ENCODE data around the gene LRMDA. TPM values are rescaled to one million over a fixed set of nuclear protein-coding genes. Genes with fewer than 3 reads are reported as not detected.

LRMDA gene
- total RNA-seq, 1 donor from 2014 or later: 5.2 TPM

- no peaks in the 10 kb centered on the region for H3K36me3 Mint-ChIP-seq
Measured at GRCh38 chr10:76192151-76192550, 760.7 kb downstream of the LRMDA start.

GRCh38 chr10:76192694-76193320, 761.4 kb downstream of the LRMDA start:
- no peak overlapping the region for H3K4me3 ChIP-seq
- H3K27me3 ChIP-seq: no peaks in the 10 kb centered on the region
- H3K27ac ChIP-seq: no peak overlapping the region
- peaks cover 2% of the 10 kb centered on the region for H3K9me3 Mint-ChIP-seq
- TF ChIP-seq EZH2phosphoT487 (IDR thresholded peaks at IDR 0.05): no peak
- no peak for TF ChIP-seq EZH2 (IDR thresholded peaks at IDR 0.05)
- no peak for TF ChIP-seq CTCF (IDR thresholded peaks at IDR 0.05)
- H3K4me1 ChIP-seq: peaks cover 16% of the 10 kb centered on the region
- peaks cover 42% of the 10 kb centered on the region for H3K4me1 Mint-ChIP-seq
- no peak overlapping the region for H2AFZ ChIP-seq (replicated peaks)
- H3K36me3 ChIP-seq: no peaks in the 10 kb centered on the region
- H3K36me3 Mint-ChIP-seq: no peaks in the 10 kb centered on the region
- H3K27ac Mint-ChIP-seq: no peak overlapping the region
- no peaks in the 10 kb centered on the region for H3K27me3 Mint-ChIP-seq (ENCODE audit: insufficient read depth, low read depth)
- no peak for DNase-seq (ENCODE audit: low spot score)
- no peaks in the 10 kb centered on the region for H3F3A ChIP-seq (ENCODE audit: low read depth)
- no peaks in the 10 kb centered on the region for H3K79me2 ChIP-seq (ENCODE audit: low read depth)
- H3K4me2 ChIP-seq: no peak overlapping the region
- H3K9ac ChIP-seq: no peak overlapping the region
- H3K4me3 Mint-ChIP-seq: no peak overlapping the region
- no peaks in the 10 kb centered on the region for H4K20me1 ChIP-seq (ENCODE audit: low read depth)
- H3K9me3 ChIP-seq (ENCODE audit: low read depth): no peaks in the 10 kb centered on the region

More at GRCh38 chr10:76192151-76192550, 760.7 kb downstream of the LRMDA start:
- H3K9me3 ChIP-seq (ENCODE audit: low read depth): no peaks in the 10 kb centered on the region
- H3K4me2 ChIP-seq: no peak overlapping the region
- Mint-ChIP-seq H3K27me3 (ENCODE audit: insufficient read depth, low read depth) (peaks cover 2% of the 10 kb centered on the region), H3K4me3 (no peak overlapping the region), H3K9me3 (peaks cover 2% of the 10 kb centered on the region), H3K4me1 (peaks cover 47% of the 10 kb centered on the region), H3K27ac (no peak overlapping the region)
- no peak overlapping the region for H2AFZ ChIP-seq (replicated peaks)
- no peaks in the 10 kb centered on the region for H3K36me3 ChIP-seq
- no peak overlapping the region for H3K27ac ChIP-seq
- no peaks in the 10 kb centered on the region for H3K79me2 ChIP-seq (ENCODE audit: low read depth)
- DNase-seq (ENCODE audit: low spot score): no peak
- H3K27me3 ChIP-seq: no peaks in the 10 kb centered on the region
- no peaks in the 10 kb centered on the region for H3F3A ChIP-seq (ENCODE audit: low read depth)
- TF ChIP-seq EZH2 (IDR thresholded peaks at IDR 0.05) (no peak), CTCF (IDR thresholded peaks at IDR 0.05) (no peak), EZH2phosphoT487 (IDR thresholded peaks at IDR 0.05) (no peak)
- no peak overlapping the region for H3K4me3 ChIP-seq
- H3K9ac ChIP-seq: no peak overlapping the region
- peaks cover 16% of the 10 kb centered on the region for H3K4me1 ChIP-seq
- no peaks in the 10 kb centered on the region for H4K20me1 ChIP-seq (ENCODE audit: low read depth)

GRCh38 chr10:76195654-76196390, 764.4 kb downstream of the LRMDA start:
- Histone ChIP-seq H2AFZ (replicated peaks) (no peak overlapping the region), H3K4me2 (no peak overlapping the region), H3K4me3 (no peak overlapping the region), H3K79me2 (ENCODE audit: low read depth) (no peaks in the 10 kb centered on the region), H3K9ac (no peak overlapping the region), H3K9me3 (ENCODE audit: low read depth) (no peaks in the 10 kb centered on the region), H3F3A (ENCODE audit: low read depth) (no peaks in the 10 kb centered on the region), H3K4me1 (peaks cover 9% of the 10 kb centered on the region), H3K36me3 (no peaks in the 10 kb centered on the region), H3K27me3 (no peaks in the 10 kb centered on the region), H4K20me1 (ENCODE audit: low read depth) (no peaks in the 10 kb centered on the region), H3K27ac (no peak overlapping the region)
- Mint-ChIP-seq H3K27ac (no peak overlapping the region), H3K4me1 (peaks cover 21% of the 10 kb centered on the region), H3K9me3 (peaks cover 2% of the 10 kb centered on the region), H3K4me3 (no peak overlapping the region), H3K27me3 (ENCODE audit: insufficient read depth, low read depth) (no peaks in the 10 kb centered on the region), H3K36me3 (no peaks in the 10 kb centered on the region)
- DNase-seq (ENCODE audit: low spot score): no peak
- TF ChIP-seq CTCF (IDR thresholded peaks at IDR 0.05) (no peak), EZH2 (IDR thresholded peaks at IDR 0.05) (no peak), EZH2phosphoT487 (IDR thresholded peaks at IDR 0.05) (no peak)

All from neural progenitor cell (in vitro differentiated cells).